HepG2 (cell line): ENCODE results near the gene FAM89B. TPM values are rescaled to one million over a fixed set of nuclear protein-coding genes. Genes with fewer than 3 reads are reported as not detected.
A peak's percentile ranks its signal among the peaks of the same experiment; 100 is the strongest.

ENCODE experiments used
- GATAD2A ChIP-seq: IDR thresholded peaks from 2 replicates; pipeline ENCODE4 v1.6.1; 2016
- HDAC2 ChIP-seq: sonication (generic); formaldehyde crosslinking; IDR thresholded peaks from 2 replicates; pipeline ENCODE4 v1.4.0; 2020; ENCODE audit warnings: missing genetic modification reagents
- NR2F6 ChIP-seq, 2 experiments: IDR thresholded peaks; 2 replicates each; pipeline ENCODE4 v1.6.1; 2016; ENCODE audit warnings: antibody characterized with exemption in 1 of 2, mild to moderate bottlenecking in 1 of 2
- RXRA ChIP-seq: sonication (generic); formaldehyde crosslinking; IDR thresholded peaks from 2 replicates; pipeline ENCODE4 v1.5.1; 2020; ENCODE audit warnings: missing genetic modification reagents
- XRCC5 ChIP-seq: fragments of 200-400 bp; formaldehyde crosslinking; optimal IDR thresholded peaks from 2 replicates; pipeline ENCODE3; 2017; ENCODE audit warnings: mild to moderate bottlenecking, low read length
- ZFP62 ChIP-seq: sonication (generic); formaldehyde crosslinking; IDR thresholded peaks from 2 replicates; pipeline ENCODE4 v1.4.0; 2020; ENCODE audit warnings: missing genetic modification reagents
- ZFX ChIP-seq: sonication (generic); formaldehyde crosslinking; IDR thresholded peaks from 2 replicates; pipeline ENCODE4 v1.4.0; 2020; ENCODE audit warnings: mild to moderate bottlenecking, low read depth, missing genetic modification reagents, moderate library complexity
- ZNF501 ChIP-seq: sonication (generic); formaldehyde crosslinking; IDR thresholded peaks from 2 replicates; pipeline ENCODE4 v1.5.1; 2020; ENCODE audit warnings: mild to moderate bottlenecking, moderate library complexity, missing genetic modification reagents
- ZNF605 ChIP-seq: sonication (generic); formaldehyde crosslinking; IDR thresholded peaks from 2 replicates; pipeline ENCODE4 v1.8.0; 2022; ENCODE audit warnings: mild to moderate bottlenecking, missing genetic modification reagents
- polyA plus RNA-seq, 8 experiments: library from polyadenylated mRNA; depleted of rRNA in 3 of 8; stranded (reverse) in 7 of 8; unstranded in 1 of 8; fragments of >200 nt; fragmentation: Illumina TruSeq in 4 of 8; extraction: Trizol in 4 of 8; gene quantifications; 2 replicates each; pipeline versions ENCODE4 v1.2.1 to v1.2.3, GENCODE V29; 2011 to 2016; ENCODE audit warnings: low read depth in 4 of 8, missing spikeins in 1 of 8, mixed read lengths in 1 of 8; ENCODE audit not compliant: insufficient read depth in 1 of 8
- total RNA-seq, 5 experiments: library from RNA; depleted of rRNA; stranded (reverse); fragments of >200 nt; fragmentation: Illumina TruSeq; extraction: Trizol; gene quantifications; 2 replicates each; pipeline ENCODE4 v1.2.3, GENCODE V29; 2016; ENCODE audit warnings: low read depth in 1 of 5
- TF ChIP-seq, protein P1 (sequence below): sonication (generic); formaldehyde crosslinking; IDR thresholded peaks from 2 replicates; pipeline ENCODE4 v1.4.0; 2020; ENCODE audit warnings: missing genetic modification reagents, borderline replicate concordance
- TF ChIP-seq, protein P2 (sequence below): sonication (generic); formaldehyde crosslinking; IDR thresholded peaks from 2 replicates; pipeline ENCODE4; 2020; ENCODE audit warnings: missing genetic modification reagents, mild to moderate bottlenecking, borderline replicate concordance
- TF ChIP-seq, protein P3 (sequence below): sonication (generic); formaldehyde crosslinking; IDR thresholded peaks from 2 replicates; pipeline ENCODE4 v1.5.1; 2020; ENCODE audit warnings: mild to moderate bottlenecking, missing genetic modification reagents, moderate library complexity
- TF ChIP-seq, protein P4 (sequence below): IDR thresholded peaks from 2 replicates; pipeline ENCODE4 v1.6.1; 2016; ENCODE audit warnings: mild to moderate bottlenecking
- TF ChIP-seq, protein P5 (sequence below): sonication (generic); formaldehyde crosslinking; IDR thresholded peaks from 2 replicates; pipeline ENCODE4 v1.9.0; 2022; ENCODE audit warnings: missing genetic modification reagents, mild to moderate bottlenecking, borderline replicate concordance

FAM89B gene
- total and polyA plus RNA-seq, 2 of the 13 experiments (the other 11 are each of a cell fraction or from before 2014, with no cell fraction given): 5.7 to 8.0 TPM

DNA sequence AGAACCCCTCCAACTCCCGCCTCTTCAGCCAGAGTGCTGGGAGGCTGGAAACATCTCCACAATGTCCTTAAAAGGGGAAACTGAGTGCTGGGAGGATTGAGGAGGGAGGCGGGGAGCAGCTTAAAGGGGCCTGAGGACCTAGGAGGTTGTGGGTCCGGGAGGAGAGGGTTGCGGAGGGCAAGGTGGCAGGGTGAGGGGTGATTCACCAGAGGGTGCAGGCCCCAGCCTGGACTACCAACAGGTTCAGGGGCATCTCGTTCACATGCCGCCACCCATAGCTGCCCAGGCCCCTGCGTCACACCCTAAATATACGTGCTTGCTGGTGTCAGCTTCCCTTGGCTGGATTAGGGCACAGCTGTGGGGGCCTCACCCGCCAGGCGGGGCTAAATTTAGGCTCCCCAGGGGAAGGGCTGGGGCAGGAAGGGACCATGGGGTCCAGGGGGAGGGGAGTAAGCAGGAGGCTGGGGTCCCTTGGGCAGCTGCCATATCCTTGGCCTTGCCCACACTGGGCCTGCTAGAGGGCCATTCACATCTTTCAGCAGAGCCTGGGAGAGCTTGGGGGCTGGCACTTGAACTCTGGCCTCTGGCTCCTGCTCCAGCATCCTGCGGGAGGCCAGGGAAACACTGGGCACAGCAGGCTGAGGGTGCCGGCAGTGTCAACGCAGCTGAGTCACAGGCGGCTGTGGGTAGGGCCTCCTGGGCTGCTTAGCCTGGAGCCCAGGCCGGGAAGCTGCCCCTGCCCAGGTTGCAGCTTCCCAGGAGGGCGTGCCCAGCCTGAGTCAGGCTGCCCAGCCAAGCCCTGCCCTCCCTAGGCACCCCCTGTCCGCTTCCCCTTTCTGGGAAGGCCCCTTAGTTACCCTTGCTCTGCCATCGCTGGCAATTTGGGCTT lies 4.8 kb downstream of the FAM89B start (continued):
- TF ChIP-seq, protein P1, sequence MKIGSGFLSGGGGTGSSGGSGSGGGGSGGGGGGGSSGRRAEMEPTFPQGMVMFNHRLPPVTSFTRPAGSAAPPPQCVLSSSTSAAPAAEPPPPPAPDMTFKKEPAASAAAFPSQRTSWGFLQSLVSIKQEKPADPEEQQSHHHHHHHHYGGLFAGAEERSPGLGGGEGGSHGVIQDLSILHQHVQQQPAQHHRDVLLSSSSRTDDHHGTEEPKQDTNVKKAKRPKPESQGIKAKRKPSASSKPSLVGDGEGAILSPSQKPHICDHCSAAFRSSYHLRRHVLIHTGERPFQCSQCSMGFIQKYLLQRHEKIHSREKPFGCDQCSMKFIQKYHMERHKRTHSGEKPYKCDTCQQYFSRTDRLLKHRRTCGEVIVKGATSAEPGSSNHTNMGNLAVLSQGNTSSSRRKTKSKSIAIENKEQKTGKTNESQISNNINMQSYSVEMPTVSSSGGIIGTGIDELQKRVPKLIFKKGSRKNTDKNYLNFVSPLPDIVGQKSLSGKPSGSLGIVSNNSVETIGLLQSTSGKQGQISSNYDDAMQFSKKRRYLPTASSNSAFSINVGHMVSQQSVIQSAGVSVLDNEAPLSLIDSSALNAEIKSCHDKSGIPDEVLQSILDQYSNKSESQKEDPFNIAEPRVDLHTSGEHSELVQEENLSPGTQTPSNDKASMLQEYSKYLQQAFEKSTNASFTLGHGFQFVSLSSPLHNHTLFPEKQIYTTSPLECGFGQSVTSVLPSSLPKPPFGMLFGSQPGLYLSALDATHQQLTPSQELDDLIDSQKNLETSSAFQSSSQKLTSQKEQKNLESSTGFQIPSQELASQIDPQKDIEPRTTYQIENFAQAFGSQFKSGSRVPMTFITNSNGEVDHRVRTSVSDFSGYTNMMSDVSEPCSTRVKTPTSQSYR (CRISPR knock-in tag): peak; percentile 21; the same call in 1 of the 2 replicates
- TF ChIP-seq NR2F6 (IDR thresholded peaks at IDR 0.05) (peak; percentile 38; the same call in 1 of the 2 replicates), NR2F6 (CRISPR knock-in tag; IDR thresholded peaks at IDR 0.05) (peak; percentile 62), HDAC2 (CRISPR knock-in tag) (peak; percentile 35; the same call in 1 of the 2 replicates), ZFP62 (no peak), ZNF605 (CRISPR knock-in tag) (0 out of 2 replicates have a peak, but pooled peaks have one; percentile 5), ZFX (CRISPR knock-in tag) (peak; percentile 40; the same call in 1 of the 2 replicates), XRCC5 (peak; percentile 24), RXRA (CRISPR knock-in tag) (0 out of 2 replicates have a peak, but pooled peaks have one; percentile 17), GATAD2A (CRISPR knock-in tag) (0 out of 2 replicates have a peak, but pooled peaks have one; percentile 11), ZNF501 (CRISPR knock-in tag) (0 out of 2 replicates have a peak, but pooled peaks have one; percentile 42)
- TF ChIP-seq, protein P2, sequence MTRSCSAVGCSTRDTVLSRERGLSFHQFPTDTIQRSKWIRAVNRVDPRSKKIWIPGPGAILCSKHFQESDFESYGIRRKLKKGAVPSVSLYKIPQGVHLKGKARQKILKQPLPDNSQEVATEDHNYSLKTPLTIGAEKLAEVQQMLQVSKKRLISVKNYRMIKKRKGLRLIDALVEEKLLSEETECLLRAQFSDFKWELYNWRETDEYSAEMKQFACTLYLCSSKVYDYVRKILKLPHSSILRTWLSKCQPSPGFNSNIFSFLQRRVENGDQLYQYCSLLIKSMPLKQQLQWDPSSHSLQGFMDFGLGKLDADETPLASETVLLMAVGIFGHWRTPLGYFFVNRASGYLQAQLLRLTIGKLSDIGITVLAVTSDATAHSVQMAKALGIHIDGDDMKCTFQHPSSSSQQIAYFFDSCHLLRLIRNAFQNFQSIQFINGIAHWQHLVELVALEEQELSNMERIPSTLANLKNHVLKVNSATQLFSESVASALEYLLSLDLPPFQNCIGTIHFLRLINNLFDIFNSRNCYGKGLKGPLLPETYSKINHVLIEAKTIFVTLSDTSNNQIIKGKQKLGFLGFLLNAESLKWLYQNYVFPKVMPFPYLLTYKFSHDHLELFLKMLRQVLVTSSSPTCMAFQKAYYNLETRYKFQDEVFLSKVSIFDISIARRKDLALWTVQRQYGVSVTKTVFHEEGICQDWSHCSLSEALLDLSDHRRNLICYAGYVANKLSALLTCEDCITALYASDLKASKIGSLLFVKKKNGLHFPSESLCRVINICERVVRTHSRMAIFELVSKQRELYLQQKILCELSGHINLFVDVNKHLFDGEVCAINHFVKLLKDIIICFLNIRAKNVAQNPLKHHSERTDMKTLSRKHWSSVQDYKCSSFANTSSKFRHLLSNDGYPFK (CRISPR knock-in tag): 0 out of 2 replicates have a peak, but pooled peaks have one; percentile 15
- TF ChIP-seq, protein P3, sequence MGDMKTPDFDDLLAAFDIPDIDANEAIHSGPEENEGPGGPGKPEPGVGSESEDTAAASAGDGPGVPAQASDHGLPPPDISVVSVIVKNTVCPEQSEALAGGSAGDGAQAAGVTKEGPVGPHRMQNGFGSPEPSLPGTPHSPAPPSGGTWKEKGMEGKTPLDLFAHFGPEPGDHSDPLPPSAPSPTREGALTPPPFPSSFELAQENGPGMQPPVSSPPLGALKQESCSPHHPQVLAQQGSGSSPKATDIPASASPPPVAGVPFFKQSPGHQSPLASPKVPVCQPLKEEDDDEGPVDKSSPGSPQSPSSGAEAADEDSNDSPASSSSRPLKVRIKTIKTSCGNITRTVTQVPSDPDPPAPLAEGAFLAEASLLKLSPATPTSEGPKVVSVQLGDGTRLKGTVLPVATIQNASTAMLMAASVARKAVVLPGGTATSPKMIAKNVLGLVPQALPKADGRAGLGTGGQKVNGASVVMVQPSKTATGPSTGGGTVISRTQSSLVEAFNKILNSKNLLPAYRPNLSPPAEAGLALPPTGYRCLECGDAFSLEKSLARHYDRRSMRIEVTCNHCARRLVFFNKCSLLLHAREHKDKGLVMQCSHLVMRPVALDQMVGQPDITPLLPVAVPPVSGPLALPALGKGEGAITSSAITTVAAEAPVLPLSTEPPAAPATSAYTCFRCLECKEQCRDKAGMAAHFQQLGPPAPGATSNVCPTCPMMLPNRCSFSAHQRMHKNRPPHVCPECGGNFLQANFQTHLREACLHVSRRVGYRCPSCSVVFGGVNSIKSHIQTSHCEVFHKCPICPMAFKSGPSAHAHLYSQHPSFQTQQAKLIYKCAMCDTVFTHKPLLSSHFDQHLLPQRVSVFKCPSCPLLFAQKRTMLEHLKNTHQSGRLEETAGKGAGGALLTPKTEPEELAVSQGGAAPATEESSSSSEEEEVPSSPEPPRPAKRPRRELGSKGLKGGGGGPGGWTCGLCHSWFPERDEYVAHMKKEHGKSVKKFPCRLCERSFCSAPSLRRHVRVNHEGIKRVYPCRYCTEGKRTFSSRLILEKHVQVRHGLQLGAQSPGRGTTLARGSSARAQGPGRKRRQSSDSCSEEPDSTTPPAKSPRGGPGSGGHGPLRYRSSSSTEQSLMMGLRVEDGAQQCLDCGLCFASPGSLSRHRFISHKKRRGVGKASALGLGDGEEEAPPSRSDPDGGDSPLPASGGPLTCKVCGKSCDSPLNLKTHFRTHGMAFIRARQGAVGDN: peak; percentile 82
- TF ChIP-seq, protein P4, sequence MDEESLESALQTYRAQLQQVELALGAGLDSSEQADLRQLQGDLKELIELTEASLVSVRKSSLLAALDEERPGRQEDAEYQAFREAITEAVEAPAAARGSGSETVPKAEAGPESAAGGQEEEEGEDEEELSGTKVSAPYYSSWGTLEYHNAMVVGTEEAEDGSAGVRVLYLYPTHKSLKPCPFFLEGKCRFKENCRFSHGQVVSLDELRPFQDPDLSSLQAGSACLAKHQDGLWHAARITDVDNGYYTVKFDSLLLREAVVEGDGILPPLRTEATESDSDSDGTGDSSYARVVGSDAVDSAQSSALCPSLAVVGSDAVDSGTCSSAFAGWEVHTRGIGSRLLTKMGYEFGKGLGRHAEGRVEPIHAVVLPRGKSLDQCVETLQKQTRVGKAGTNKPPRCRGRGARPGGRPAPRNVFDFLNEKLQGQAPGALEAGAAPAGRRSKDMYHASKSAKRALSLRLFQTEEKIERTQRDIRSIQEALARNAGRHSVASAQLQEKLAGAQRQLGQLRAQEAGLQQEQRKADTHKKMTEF (CRISPR knock-in tag): 0 out of 2 replicates have a peak, but pooled peaks have one; percentile 31
- TF ChIP-seq, protein P5, sequence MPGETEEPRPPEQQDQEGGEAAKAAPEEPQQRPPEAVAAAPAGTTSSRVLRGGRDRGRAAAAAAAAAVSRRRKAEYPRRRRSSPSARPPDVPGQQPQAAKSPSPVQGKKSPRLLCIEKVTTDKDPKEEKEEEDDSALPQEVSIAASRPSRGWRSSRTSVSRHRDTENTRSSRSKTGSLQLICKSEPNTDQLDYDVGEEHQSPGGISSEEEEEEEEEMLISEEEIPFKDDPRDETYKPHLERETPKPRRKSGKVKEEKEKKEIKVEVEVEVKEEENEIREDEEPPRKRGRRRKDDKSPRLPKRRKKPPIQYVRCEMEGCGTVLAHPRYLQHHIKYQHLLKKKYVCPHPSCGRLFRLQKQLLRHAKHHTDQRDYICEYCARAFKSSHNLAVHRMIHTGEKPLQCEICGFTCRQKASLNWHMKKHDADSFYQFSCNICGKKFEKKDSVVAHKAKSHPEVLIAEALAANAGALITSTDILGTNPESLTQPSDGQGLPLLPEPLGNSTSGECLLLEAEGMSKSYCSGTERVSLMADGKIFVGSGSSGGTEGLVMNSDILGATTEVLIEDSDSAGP (CRISPR knock-in tag): peak; percentile 49; the same call in 1 of the 2 replicates
